Epithelial cell of proximal tubule (primary cell): ENCODE data around the gene PKNOX2. TPM values are rescaled to one million over a fixed set of nuclear protein-coding genes. Genes with fewer than 3 reads are reported as not detected.

Experiments used
- DNase-seq: peaks from one replicate; pipeline ENCODE4 v3.0.0-alpha.2; 2011; ENCODE audit warnings: low read depth
- H3K4me3 ChIP-seq: 2 replicates; pipeline ENCODE4 v1.5.1; 2011; ENCODE audit warnings: low read depth, mild to moderate bottlenecking, low read length
- CTCF ChIP-seq: conservative IDR thresholded peaks from 2 replicates; pipeline ENCODE4 v1.5.1; 2012; ENCODE audit warnings: low read depth, mild to moderate bottlenecking, low read length
- total RNA-seq: library from RNA; depleted of rRNA; stranded (reverse); fragments of >200 nt; gene quantifications from 2 replicates; pipeline ENCODE4 v1.2.3, GENCODE V29; 2015

PKNOX2 gene
- total RNA-seq, 1 donor from 2014 or later = not detected

DNA sequence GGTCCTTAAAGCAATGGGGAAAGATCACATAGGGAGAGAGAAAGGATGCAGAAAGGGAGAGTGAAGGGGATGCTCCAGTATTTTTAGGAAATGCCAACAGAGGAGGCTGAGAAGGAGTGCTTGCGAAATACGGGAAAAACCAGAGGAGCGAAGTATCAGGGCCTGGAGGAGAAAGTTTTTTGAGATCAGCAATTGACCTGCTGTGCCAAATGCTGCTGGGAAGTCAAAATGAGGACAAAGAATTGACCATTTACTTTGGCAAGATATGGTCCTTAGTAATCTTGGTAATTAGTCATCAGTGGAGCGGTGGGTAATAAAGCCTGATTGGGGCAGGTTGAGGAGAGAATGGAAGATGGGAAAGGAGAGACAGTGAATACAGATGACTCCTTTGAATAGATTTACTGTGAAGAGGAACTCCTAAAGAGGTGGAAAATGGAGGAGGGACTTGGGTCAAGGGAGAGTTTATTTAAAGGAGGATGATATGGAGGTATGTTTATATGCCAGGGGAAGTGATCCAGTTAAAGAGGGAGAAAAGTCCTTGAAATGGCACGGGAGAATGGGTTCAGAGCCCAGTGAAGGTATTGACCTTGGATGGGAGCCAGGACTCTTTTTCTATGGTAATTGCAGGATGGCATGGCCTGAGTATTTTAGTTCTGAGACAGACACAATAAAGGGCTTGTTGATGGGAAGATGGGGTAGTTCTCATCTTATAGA lies 111.5 kb downstream of the PKNOX2 start:
- no peak for TF ChIP-seq CTCF
- no peak for DNase-seq
- no peak overlapping the region for H3K4me3 ChIP-seq

DNA sequence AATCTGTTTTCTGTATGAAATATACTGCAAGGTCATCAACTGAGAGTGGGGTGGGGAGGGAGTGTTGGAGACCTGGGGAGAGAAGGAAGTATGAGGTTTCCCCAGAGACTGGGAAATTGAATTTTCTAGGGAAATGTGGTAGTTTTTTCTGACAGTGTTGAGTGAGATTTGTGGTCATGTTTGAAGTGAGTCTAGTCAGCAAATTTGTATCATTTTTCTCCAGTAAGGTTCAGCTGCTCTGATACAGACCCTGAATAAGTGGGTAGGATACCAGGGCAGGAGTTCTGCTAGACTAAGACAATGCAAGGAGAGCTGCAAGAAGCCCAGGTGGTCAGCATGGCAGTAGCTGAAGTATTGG lies 112.0 kb downstream of the PKNOX2 start:
- H3K4me3 ChIP-seq = no peak overlapping the region
- DNase-seq = no peak
- no peak for TF ChIP-seq CTCF

DNA sequence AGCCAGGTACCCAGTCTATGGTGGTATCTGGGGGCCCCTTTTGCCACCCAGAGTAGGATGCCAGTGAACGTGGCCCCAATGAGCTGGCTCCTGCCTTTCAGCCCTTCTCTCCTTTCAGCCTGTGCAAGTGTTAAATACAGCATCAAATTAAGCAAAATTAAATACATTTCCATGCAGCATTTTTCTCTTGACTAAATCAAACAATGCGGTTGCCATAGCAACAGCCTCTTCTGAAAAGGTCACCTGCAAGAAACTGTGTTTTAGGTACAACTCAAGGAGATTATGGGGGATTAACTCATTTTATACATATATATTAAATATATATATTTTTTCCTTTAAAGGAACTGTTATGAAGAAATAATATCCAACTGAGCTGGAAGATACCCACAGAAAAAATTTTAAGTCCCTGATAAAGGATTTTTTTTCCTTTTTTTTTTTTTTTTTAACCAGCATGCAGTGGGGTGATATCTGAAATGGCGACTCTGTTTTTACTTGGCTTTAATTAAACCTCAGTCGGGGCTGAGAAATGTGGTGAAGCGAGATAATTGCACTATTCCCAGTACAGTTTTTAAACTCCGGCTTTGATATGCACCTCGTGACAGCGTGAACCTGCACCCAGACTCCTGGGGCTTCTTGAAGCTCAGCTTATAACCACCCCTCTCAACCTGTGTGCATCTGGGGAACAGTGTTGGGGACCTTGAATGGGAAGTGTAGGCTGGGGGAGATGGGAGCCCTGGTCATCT lies 115.3 kb downstream of the PKNOX2 start:
- H3K4me3 ChIP-seq = no peak overlapping the region
- no peak for TF ChIP-seq CTCF
- DNase-seq = no peak

GRCh38 chr11:125280646-125281045 lies 116.1 kb downstream of the PKNOX2 start:
- TF ChIP-seq CTCF = no peak
- H3K4me3 ChIP-seq = no peak overlapping the region
- no peak for DNase-seq

DNA sequence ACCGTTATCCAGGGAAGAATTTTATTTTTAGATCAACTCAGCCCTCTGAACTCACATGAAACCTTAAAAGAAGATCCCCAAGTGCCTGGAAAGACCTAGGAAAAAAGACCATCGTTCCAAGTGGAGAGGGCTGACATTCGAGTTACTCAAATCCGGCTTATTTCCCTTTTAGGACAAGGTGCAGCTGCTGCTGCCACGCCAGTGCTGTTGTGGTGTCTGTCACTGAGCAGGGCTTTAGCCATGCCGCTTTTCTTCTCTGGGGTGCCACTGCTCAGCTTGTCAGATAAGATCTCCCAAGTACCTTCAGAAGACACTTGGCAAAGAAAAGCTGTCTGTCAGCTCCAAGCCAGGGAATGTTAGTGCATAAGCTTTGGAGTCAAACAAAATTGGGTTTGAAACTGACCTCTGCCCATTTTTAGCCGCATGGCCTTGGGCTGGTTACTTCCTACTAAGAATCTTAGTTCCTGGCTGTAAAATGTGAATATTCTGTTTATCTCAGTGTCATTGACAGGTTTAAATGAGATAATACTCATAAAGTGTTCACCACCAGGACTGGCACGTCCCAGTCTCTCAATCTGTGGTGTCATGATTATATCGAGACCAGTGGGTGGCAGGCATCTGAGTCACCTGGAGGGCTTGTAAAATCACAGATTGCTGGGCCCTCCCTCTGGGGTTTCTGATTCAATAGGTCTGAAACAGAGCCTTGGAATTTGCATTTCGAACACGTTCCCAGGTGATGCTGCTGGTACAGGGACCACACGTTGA lies 117.5 kb downstream of the PKNOX2 start:
- DNase-seq = no peak
- no peak for TF ChIP-seq CTCF
- H3K4me3 ChIP-seq = no peak overlapping the region

GRCh38 chr11:125282596-125282914 lies 118.0 kb downstream of the PKNOX2 start:
- DNase-seq = no peak
- TF ChIP-seq CTCF = no peak
- no peak overlapping the region for H3K4me3 ChIP-seq
